GM19193 (cell line): ENCODE data around the gene TFG.

ENCODE experiments used
- POLR2A ChIP-seq: IDR thresholded peaks from 4 replicates; pipeline ENCODE4 v1.6.1; 2011; ENCODE audit not compliant: insufficient read depth, insufficient read length; ENCODE audit errors: extremely low read depth

The TFG gene

DNA sequence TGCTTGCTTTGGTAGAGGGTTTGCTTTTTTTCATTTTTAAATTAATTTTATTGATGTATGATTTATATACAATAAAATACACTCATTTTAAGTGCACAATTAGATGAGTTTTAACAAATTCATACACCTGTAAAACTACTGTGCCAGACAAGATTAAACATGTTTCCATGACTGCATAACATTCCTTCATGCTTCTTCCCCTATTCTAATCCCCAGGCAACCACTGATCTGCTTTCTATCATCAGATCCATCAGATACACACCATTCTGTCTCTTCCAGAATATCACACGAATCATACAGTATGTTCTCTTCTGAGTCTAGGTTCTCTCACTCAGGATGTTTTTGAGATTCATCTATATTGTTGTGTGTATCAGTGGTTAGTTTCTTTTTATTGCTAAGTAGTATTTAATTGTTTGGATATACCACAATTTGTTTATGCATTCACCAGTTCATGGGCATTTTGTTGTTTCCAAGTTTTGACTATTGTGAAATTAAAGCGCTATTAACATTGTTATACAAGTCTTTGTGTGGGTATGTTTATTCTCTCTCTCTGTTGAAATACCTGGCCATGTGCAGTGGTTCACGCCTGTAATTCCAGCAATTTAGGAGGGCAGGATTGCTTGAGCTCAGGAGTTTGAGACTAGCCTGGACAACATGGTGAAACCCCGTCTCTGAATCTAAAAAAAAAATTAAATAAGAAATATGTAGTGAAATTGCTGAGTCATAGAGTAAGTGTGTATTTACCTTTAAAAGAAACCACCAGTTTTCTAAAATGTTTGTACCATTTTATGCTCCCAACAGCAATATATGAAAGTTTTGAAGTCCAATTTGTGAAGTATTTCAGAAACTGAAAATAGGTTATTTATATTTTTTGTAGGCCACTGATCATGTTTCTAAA lies 7.0 kb upstream of the TFG start:
- no peak for TF ChIP-seq POLR2A

DNA sequence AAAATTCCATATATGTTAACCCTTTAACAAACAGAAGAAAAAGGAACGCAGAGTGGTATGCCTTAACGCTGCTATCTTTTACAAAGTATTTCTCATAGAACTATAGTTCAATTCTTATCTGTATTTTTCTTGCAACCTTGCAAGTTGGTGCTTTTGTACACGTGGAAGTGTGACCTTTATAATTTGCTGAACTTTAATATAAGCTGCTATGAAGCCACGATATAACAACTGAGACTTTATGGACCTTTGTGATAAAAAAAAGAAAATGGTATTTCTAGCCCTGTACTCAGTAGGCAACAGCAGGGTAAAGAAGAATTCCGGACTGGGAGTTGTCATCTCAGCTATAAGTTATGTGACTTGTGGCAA lies 6.3 kb upstream of the TFG start:
- TF ChIP-seq POLR2A = no peak

DNA sequence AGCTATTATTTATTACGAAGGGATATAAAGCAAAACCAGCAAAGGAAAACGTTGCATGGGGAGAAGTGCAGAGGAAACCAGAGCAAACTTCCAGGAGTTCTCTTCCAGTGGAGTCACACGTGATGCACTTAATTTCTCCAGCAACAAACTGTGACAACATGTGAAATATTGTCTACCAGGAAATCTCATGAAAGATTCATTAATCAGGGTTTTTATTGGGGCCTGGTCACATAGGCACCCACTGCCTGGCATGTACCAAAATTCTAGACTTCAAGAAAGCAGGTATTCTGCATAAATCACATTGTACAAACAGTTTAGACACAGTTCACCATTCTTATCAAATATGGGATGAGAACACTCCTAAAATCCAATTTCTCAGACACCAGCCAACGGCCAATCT lies 5.4 kb upstream of the TFG start:
- TF ChIP-seq POLR2A = no peak

DNA sequence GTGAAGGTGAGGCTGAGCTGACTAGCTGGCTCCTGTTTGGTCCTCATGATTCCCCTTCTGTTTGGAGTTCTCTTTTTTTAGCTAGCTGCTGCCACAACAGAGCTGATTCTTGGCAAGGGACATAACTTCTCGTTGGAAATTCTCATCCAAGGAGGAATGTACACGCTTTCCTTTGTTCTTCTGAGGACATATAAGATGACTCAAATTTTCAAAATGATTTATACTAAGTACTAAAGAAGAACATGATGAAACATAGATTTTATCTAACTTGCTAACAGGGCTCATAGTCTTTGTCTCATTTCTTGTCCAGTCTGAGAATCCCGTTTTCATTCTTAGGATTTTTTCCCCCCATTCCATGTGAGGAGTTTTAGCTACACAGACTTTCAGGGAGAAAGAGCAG lies 2.9 kb upstream of the TFG start:
- no peak for TF ChIP-seq POLR2A

DNA sequence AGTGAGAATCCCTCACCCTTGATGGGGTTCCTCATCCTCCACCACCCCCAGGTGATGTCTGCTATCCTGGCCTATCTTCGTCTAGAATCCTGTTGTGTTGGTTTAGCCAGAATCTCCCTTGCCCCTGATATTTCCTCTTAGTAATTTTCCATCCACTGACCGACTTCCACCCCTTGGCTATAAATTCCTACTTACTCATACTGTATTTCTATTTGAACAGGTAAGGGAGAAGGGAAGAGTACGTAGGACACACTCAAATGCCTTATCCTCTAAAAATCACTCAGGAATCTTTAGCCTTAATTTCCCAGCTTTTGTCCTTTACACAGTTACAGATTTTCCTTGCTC lies 678 bp upstream of the TFG start:
- no peak for TF ChIP-seq POLR2A

DNA sequence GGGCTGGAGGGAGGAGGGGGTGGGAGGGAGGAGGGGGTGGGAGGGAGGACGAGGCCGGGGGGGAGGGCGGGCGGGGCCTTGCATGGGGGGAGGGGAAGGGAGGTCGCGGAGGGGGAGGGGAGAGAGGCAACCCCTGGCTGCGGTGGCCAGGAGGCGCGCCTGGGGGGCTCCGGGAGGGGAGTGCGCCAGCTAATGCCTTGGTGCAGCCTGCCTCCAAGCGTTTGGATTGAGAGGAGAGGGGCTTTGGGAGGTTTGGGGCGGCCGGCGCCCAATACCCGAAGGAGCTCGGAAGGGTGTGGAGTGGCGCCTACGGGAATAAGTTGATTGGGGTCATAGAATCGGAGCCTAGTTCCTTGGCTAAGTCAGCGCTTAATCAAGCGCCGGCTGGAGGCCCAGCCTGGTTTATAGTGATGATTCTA lies 557 bp downstream of the TFG start:
- no peak for TF ChIP-seq POLR2A

DNA sequence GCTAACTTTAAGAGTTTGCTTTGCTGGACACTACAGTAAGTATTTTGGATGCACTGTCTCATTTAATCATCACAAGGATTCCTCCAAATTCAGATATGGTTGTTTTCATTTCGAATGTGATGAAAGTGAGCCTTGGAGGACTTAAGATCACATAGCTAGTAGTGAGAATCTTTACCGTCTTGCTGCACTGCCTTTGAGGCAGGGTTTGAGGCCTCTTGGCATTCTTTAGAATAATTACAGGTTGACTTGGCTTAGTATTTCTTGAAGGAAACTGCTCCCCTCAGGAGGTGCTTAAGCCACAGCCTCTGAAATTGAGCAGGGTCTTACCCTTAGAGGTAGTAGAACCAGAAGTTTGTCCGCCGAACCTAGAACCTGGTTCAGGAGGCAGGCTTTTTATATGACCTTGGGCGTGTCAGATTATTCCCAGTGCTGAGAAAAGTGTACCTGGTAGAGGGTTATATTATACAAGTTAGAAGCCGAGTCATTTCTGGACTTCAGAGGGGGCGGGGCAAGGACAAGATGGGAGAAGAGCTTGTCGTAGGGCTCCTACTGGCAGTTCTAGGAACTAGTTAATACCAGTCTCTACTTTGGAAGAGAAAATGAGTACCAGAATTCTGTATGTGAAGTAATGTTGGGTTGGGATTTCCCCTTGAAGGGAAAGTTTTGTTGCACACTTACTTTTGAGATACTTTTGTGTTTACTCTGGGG lies 1.1 kb downstream of the TFG start:
- no peak for TF ChIP-seq POLR2A

DNA sequence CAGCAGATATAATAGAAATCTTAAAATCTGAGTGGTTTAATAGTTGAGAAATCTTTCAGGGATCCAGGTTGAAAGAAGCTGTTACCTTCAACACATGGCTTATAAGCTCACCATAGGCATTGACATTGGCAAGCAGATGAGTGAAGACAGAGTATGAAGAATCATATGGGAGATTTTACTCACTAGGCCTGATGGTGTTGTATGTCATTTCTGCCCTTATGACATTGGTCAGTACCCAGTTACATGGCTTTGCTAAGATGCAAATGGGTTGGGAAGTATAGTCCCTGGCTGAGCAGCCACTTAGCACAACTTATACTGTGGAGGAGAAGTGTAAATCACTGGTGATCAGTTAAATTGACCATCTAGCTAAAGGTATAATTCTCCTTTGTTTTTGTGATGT lies 5.9 kb downstream of the TFG start:
- no peak for TF ChIP-seq POLR2A

DNA sequence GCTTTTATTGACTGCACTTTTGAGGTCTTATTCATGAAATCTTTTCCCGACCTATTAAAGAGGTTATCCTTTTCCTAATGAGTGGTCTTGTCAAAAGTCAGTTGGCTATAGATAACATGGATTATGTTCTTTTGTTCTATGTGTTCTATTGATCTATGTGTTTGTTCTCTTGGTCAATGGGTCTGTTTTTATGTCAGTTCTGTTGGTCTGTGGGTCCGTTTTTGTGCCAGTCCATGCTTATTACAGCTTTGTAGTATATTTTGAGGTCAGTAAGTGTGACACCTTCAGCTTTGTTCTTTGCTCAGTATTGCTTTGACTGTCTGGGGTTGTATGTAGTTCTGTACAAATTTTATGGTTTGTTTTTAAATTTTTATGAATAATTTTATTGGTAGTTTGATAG lies 7.8 kb downstream of the TFG start:
- TF ChIP-seq POLR2A = no peak

DNA sequence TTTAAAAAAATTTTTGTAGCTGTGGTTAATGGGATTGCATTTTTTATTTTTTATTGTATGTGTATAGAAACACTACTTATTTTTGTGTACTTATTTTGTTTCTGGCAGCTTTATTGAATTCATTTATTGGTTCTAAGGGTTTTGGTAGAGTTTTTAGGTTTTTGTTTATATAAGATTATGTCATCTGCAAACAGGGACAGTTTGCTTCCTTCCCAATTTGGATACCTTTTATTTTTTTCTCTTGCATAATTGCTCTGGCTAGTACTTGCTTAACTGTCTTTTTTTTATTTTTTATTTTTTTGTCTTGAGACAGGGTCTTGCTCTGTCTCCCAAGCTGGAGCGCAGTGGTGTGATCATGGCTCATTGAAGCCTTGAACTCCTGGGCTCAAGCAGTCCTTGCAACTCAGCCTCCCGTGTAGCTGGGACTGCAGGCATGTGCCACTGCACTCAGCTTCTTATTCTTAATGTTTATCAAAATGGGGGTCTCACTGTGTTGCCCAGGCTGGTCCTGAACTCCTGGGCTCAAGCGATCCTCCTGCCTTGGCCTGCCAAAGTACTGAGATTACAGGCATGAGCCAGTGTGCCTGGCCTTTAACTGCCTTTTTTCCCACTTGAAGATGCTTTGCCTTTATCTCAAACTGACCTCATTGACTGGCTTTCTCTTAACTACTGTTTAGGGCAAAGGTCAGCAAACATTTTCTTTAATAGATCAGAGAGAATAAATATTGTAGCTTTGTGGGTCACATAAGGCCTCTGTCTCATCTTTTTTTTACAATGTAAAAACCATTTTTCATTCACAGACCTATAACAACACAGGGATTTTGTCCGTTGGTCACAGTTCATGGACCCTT lies 8.6 kb downstream of the TFG start:
- TF ChIP-seq POLR2A = no peak

DNA sequence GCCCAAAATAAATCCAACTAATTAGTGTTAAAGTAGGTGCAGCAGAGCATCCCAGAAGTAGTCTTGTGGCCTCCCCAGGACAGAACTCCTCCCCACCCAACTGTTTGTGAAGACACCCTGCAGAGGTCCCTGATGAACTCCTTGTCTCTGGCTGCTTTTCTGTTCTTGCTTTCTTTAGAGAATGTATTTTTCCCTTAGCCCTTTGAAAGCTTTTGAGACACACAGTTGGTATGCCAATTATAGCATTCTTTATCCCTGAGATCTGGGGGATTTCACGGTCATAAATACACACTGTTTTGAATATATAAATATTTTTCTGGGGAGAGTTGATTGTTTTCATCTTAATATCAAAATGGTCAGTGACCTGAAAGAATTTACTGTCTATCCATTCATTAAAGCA lies 9.8 kb downstream of the TFG start:
- no peak for TF ChIP-seq POLR2A

DNA sequence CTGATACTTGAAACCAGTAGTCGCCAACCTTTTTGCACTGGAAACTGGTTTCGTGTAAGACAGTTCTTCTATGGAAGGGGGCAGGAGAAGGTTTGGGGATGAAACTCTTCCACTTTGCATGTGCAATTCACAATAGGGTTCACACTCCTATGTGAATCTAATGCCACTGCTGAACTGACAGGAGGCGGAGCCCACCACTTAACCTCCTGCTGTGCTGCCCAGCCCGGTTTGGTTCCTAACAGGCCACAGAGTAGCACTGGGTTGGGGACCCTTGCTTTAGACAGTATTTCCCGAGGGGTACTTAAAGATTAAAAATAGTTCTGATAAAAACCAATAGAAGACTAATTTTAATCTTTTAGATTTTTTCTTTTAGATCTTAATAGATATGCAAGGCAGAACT lies 11.1 kb downstream of the TFG start:
- TF ChIP-seq POLR2A = no peak

DNA sequence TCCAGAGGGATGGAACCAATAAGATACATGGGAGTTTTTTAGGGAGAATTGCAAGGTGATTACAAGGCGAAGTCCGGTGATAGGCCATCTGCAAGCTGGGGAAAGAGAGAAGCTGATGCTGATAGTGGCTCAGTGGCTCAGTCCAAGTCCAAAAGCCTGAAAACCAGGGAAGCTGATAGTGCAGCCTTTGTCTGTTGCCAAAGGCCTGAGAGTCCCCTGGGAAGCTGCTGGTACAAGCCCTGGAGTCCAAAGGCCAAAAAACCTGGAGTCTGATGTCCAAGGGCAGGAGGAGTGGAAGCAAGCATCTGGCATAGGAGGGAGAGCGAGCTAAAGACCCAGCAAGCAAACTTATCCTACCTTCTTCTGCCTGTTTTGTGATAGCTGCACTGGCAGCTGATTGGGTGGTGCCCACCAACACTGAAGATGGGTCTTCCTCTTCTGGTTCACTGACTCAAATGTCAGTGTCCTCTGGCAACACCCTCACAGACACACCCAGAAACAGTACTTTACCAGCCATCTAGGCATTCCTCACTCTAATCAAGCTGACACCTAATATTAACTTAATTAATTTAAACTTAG lies 16.7 kb downstream of the TFG start:
- no peak for TF ChIP-seq POLR2A

DNA sequence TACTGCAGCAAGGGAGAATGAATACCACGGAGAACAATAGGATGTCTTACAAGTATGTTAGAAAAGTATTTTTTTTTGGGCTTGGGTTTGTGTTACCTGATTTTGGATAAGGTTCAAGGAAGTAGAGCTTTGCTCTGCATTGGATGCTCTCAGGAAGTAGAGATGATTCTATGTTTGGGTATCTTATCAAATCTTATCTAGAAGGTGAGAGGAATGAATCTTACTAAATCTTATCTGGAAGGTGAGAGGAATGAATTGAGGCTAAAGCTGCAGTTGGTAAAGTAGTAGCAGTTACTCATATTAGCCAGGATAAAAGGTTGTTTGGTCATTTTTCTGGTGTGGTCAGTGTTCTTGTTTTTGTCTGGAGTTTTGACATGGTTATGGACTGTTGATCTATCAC lies 17.4 kb downstream of the TFG start:
- no peak for TF ChIP-seq POLR2A

DNA sequence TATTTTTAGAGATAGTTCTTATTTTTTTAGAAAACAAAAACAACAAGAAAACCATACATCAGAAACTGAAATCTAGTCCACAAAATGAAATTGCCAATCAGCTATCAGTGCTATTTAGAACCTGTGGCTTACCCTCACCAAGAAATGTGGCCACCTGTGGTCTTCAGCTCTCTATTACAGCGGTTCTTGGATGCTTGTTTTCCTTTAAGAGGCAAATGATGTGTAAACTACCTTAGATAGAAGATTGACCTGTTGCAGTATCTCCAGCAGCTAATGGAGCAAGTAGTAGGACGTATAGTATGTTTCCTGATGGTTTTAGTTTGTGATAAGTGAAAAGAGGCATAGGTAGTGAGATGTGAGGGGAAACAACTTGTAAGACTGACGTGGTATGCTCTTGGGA lies 21.2 kb downstream of the TFG start:
- TF ChIP-seq POLR2A = no peak
